Tibial nerve (tissue), 4 donors: ENCODE results near the gene SLC7A1. TPM values are rescaled to one million over a fixed set of nuclear protein-coding genes. Genes with fewer than 3 reads are reported as not detected.

ENCODE experiments used
- DNase-seq, 2 donors: peaks; one replicate each; pipeline ENCODE4 v3.0.0-alpha.2; 2019; ENCODE audit warnings: low spot score in 2 of 2
- H3K27ac ChIP-seq, 4 donors: fragments of 200-600 bp; sonication (generic) in 3 of 4; one replicate each; pipeline ENCODE4 v1.5.1; 2017 to 2019; ENCODE audit warnings: mild to moderate bottlenecking in 1 of 4
- H3K27me3 ChIP-seq, 2 donors: fragments of 200-600 bp; sonication (generic) in 1 of 2; one replicate each; pipeline versions ENCODE4 v1.5.1 to v1.6.0; 2017 to 2019
- H3K36me3 ChIP-seq, 3 donors: fragments of 200-600 bp; sonication (generic); one replicate each; pipeline ENCODE4 v1.5.1; 2018 to 2019
- H3K4me1 ChIP-seq, 4 donors: fragments of 200-600 bp; sonication (generic) in 3 of 4; one replicate each; pipeline ENCODE4 v1.5.1; 2017 to 2019
- H3K4me3 ChIP-seq, 4 donors: fragments of 200-600 bp; sonication (generic) in 3 of 4; one replicate each; pipeline ENCODE4 v1.5.1; 2017 to 2019; ENCODE audit warnings: mild to moderate bottlenecking in 1 of 4, moderate library complexity in 1 of 4
- H3K9me3 ChIP-seq, 4 donors: fragments of 200-600 bp; sonication (generic) in 3 of 4; one replicate each; pipeline ENCODE4 v1.5.1; 2017 to 2019
- CTCF ChIP-seq, 5 experiments: fragments of 200-600 bp in 3 of 5; fragments of 450-650 bp in 2 of 5; sonication (generic) in 3 of 5; IDR thresholded peaks; one replicate each; pipeline ENCODE4 v1.5.1; 2016 to 2019; ENCODE audit warnings: antibody characterized with exemption in 5 of 5, mild to moderate bottlenecking in 3 of 5, moderate library complexity in 2 of 5
- EP300 ChIP-seq, 2 donors: sonication (generic); formaldehyde crosslinking; IDR thresholded peaks; one replicate each; pipeline ENCODE4 v1.6.1; 2017; ENCODE audit warnings: antibody characterized with exemption in 2 of 2, mild to moderate bottlenecking in 1 of 2
- POLR2A ChIP-seq, 2 donors: fragments of 450-650 bp; IDR thresholded peaks; one replicate each; pipeline ENCODE4 v1.6.1; 2017; ENCODE audit warnings: antibody characterized with exemption in 2 of 2, mild to moderate bottlenecking in 2 of 2, moderate library complexity in 2 of 2
- WGBS, 2 donors: methylation state at CpG; one replicate each; pipeline ENCODE4 v1.1.5; 2018; 5-methylcytosine and 5-hydroxymethylcytosine counted together
- total RNA-seq, 4 donors: library from RNA; depleted of rRNA; stranded (reverse); fragments of >200 nt; gene quantifications; one replicate each; pipeline ENCODE4 v1.1.0, GENCODE V29; 2016

The SLC7A1 gene
- total RNA-seq, 4 donors from 2014 or later, result 9.2 to 46.5 (median 24.7) TPM

GRCh38 chr13:29536853-29537252, 58.6 kb downstream of the SLC7A1 start:
- no peak overlapping the region for H3K4me3 ChIP-seq
- no peak for DNase-seq
- H3K4me1 ChIP-seq, result peaks cover 0 to 11% (median 0%) of the 10 kb centered on the region in 4 donors
- no peaks in the 10 kb centered on the region for H3K27me3 ChIP-seq
- 91 to 94% methylated on average over 4 to 7 of the region's 7 CpGs for WGBS, 2 donors
- H3K9me3 ChIP-seq, result no peaks in the 10 kb centered on the region
- TF ChIP-seq POLR2A (IDR thresholded peaks at IDR 0.05), result no peak
- no peak for TF ChIP-seq CTCF (IDR thresholded peaks at IDR 0.05)
- TF ChIP-seq EP300 (IDR thresholded peaks at IDR 0.05), result no peak
- H3K36me3 ChIP-seq, result peaks cover 0 to 22% (median 0%) of the 10 kb centered on the region in 3 donors
- no peak overlapping the region for H3K27ac ChIP-seq

GRCh38 chr13:29535663-29536655, 59.5 kb downstream of the SLC7A1 start:
- TF ChIP-seq CTCF (IDR thresholded peaks at IDR 0.05), result no peak
- no peak for TF ChIP-seq POLR2A (IDR thresholded peaks at IDR 0.05)
- TF ChIP-seq EP300 (IDR thresholded peaks at IDR 0.05), result no peak
- no peak overlapping the region for H3K27ac ChIP-seq
- no peaks in the 10 kb centered on the region for H3K9me3 ChIP-seq
- DNase-seq, result no peak
- H3K27me3 ChIP-seq, result no peaks in the 10 kb centered on the region
- H3K36me3 ChIP-seq, result peaks cover 0 to 24% (median 0%) of the 10 kb centered on the region in 3 donors
- 86 to 89% methylated on average over 23 to 24 of the region's 24 CpGs for WGBS, 2 donors
- H3K4me1 ChIP-seq, result peaks cover 0 to 11% (median 0%) of the 10 kb centered on the region in 4 donors
- no peak overlapping the region for H3K4me3 ChIP-seq

DNA sequence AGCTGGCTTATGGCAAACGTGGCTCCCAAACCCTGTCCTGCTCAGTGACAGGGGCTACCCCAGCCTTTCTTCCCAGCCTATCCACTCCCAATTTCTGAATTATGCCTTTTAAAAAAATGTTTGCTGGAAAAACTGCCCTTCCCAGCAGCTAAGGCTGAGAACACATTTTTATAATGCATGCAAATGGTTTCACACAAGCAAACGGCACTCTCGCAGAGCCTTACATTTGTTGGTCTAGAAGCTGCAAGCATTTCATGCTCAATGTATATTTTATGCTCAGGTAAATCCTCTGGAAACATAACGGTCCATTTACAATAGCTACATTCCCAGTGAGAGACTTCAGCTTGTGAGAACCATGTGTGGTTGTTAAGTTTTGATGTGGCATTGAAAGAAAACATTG, 61.4 kb downstream of the SLC7A1 start:
- Histone ChIP-seq H3K27ac (no peak overlapping the region), H3K9me3 (no peaks in the 10 kb centered on the region), H3K4me3 (no peak overlapping the region), H3K27me3 (no peaks in the 10 kb centered on the region), H3K36me3 (peaks cover 0 to 42% (median 0%) of the 10 kb centered on the region in 3 donors), H3K4me1 (peaks cover 0 to 11% (median 0%) of the 10 kb centered on the region in 4 donors)
- DNase-seq, result no peak
- TF ChIP-seq CTCF (IDR thresholded peaks at IDR 0.05), result no peak
- no peak for TF ChIP-seq POLR2A (IDR thresholded peaks at IDR 0.05)
- no peak for TF ChIP-seq EP300 (IDR thresholded peaks at IDR 0.05)
- WGBS, 2 donors, result 79 to 82% methylated on average over 4 of the region's 4 CpGs

GRCh38 chr13:29532821-29533220, 62.7 kb downstream of the SLC7A1 start:
- peaks cover 0 to 55% (median 0%) of the 10 kb centered on the region in 3 donors for H3K36me3 ChIP-seq
- DNase-seq, result no peak
- TF ChIP-seq POLR2A (IDR thresholded peaks at IDR 0.05), result no peak
- TF ChIP-seq CTCF (IDR thresholded peaks at IDR 0.05), result no peak
- TF ChIP-seq EP300 (IDR thresholded peaks at IDR 0.05), result no peak
- peaks cover 0 to 3% (median 0%) of the 10 kb centered on the region in 4 donors for H3K4me1 ChIP-seq
- no peak overlapping the region for H3K27ac ChIP-seq
- H3K4me3 ChIP-seq, result no peak overlapping the region
- WGBS, 2 donors, result 85 to 92% methylated on average over 17 of the region's 17 CpGs
- no peaks in the 10 kb centered on the region for H3K9me3 ChIP-seq
- H3K27me3 ChIP-seq, result no peaks in the 10 kb centered on the region

GRCh38 chr13:29532116-29532515, 63.4 kb downstream of the SLC7A1 start:
- WGBS, 2 donors, result 69 to 70% methylated on average over 5 of the region's 5 CpGs
- no peak for TF ChIP-seq POLR2A (IDR thresholded peaks at IDR 0.05)
- no peak for DNase-seq
- Histone ChIP-seq H3K27me3 (no peaks in the 10 kb centered on the region), H3K4me3 (no peak overlapping the region), H3K4me1 (no peaks in the 10 kb centered on the region), H3K9me3 (no peaks in the 10 kb centered on the region), H3K36me3 (peaks cover 0 to 62% (median 0%) of the 10 kb centered on the region in 3 donors), H3K27ac (no peak overlapping the region)
